ENCODE results near the gene PBX3. TPM values are rescaled to one million over a fixed set of nuclear protein-coding genes. Genes with fewer than 3 reads are reported as not detected.

Gene PBX3
- total and polyA plus RNA-seq, 7 donors: 4.2 to 12.7 (median 6.6) TPM

- TF ChIP-seq CTCF (IDR thresholded peaks at IDR 0.05): no peak
- Histone ChIP-seq H3K9me3 (no peaks in the 10 kb centered on the region), H3K27ac (no peak overlapping the region), H3K36me3 (ENCODE audit: insufficient read depth in 1 of 2, low read depth in 1 of 2) (no peaks in the 10 kb centered on the region), H3K27me3 (ENCODE audit: insufficient read depth in 3 of 3, low read length in 2 of 3) (no peaks in the 10 kb centered on the region), H3K4me1 (no peaks in the 10 kb centered on the region), H3K4me3 (no peak overlapping the region)
- intact Hi-C loops (cut with DNase I): no loop called here
- no peak for DNase-seq
- no peak for ATAC-seq
Measured at GRCh38 chr9:125810161-125810560, 63.0 kb downstream of the PBX3 start.

GRCh38 chr9:125811002-125811401, 63.8 kb downstream of the PBX3 start:
- DNase-seq: no peak
- intact Hi-C loops (cut with DNase I): no loop called here
- Histone ChIP-seq H3K27me3 (ENCODE audit: insufficient read depth in 3 of 3, low read length in 2 of 3) (no peaks in the 10 kb centered on the region), H3K27ac (no peak overlapping the region), H3K4me3 (no peak overlapping the region), H3K4me1 (no peaks in the 10 kb centered on the region), H3K36me3 (ENCODE audit: insufficient read depth in 1 of 2, low read depth in 1 of 2) (no peaks in the 10 kb centered on the region), H3K9me3 (no peaks in the 10 kb centered on the region)
- 72 to 73% (median 72%) methylated on average over 3 of the region's 3 CpGs for WGBS, 3 donors
- no peak for TF ChIP-seq CTCF (IDR thresholded peaks at IDR 0.05)
- no peak for ATAC-seq

DNA sequence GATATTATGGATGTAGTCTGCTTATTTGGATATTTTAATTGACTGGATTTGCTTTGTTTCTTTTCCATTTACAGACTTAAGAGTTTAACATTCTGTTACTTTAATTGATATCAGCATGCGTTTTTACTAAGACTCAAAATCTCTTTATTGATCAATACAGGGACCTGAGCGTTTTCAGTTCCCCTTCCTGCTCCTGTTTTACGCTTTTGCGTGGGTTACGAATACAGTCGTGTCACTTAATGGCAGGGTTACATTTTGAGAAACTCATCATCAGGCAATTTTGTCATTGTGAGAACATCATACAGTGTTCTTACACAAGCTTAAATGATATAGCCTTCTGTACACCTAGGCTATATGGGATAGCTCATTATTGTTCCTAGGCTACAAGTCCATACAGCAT, 65.2 kb downstream of the PBX3 start:
- intact Hi-C loops (cut with DNase I): no loop called here
- Histone ChIP-seq H3K36me3 (ENCODE audit: insufficient read depth in 1 of 2, low read depth in 1 of 2) (no peaks in the 10 kb centered on the region), H3K9me3 (no peaks in the 10 kb centered on the region), H3K4me3 (no peak overlapping the region), H3K4me1 (no peaks in the 10 kb centered on the region), H3K27ac (no peak overlapping the region), H3K27me3 (ENCODE audit: insufficient read depth in 3 of 3, low read length in 2 of 3) (no peaks in the 10 kb centered on the region)
- TF ChIP-seq CTCF (IDR thresholded peaks at IDR 0.05): no peak
- DNase-seq: no peak
- WGBS, 3 donors: 95 to 98% (median 96%) methylated on average over 6 of the region's 6 CpGs
- no peak for ATAC-seq

- ATAC-seq: no peak
- Histone ChIP-seq H3K4me3 (no peak overlapping the region), H3K27me3 (ENCODE audit: insufficient read depth in 3 of 3, low read length in 2 of 3) (no peaks in the 10 kb centered on the region), H3K9me3 (no peaks in the 10 kb centered on the region), H3K4me1 (peaks cover 3% of the 10 kb centered on the region), H3K27ac (no peak overlapping the region), H3K36me3 (ENCODE audit: insufficient read depth in 1 of 2, low read depth in 1 of 2) (no peaks in the 10 kb centered on the region)
- no peak for TF ChIP-seq CTCF (IDR thresholded peaks at IDR 0.05)
- DNase-seq: no peak
- intact Hi-C loops (cut with DNase I): no loop called here
- WGBS, 3 donors: 89 to 96% (median 95%) methylated on average over 1 of the region's 1 CpG
Measured at GRCh38 chr9:125815568-125815967, 68.4 kb downstream of the PBX3 start.

- no peak for ATAC-seq
Measured at GRCh38 chr9:125816321-125816720, 69.1 kb downstream of the PBX3 start.

More at GRCh38 chr9:125816321-125816720, 69.1 kb downstream of the PBX3 start:
- intact Hi-C loops (cut with DNase I): no loop called here
- DNase-seq: no peak
- no peak overlapping the region for H3K4me3 ChIP-seq
- H3K27me3 ChIP-seq (ENCODE audit: insufficient read depth in 3 of 3, low read length in 2 of 3): no peaks in the 10 kb centered on the region
- no peaks in the 10 kb centered on the region for H3K9me3 ChIP-seq
- no peaks in the 10 kb centered on the region for H3K36me3 ChIP-seq (ENCODE audit: insufficient read depth in 1 of 2, low read depth in 1 of 2)
- no peak overlapping the region for H3K27ac ChIP-seq
- H3K4me1 ChIP-seq: peaks cover 7% of the 10 kb centered on the region
- WGBS, 3 donors: 93 to 95% (median 94%) methylated on average over 5 of the region's 5 CpGs
- TF ChIP-seq CTCF (IDR thresholded peaks at IDR 0.05): no peak

All from psoas muscle (tissue), 8 donors.